HG03354 (cell line): ENCODE data around the gene RASGRF2.

Experiments
- ATAC-seq: cut with Tn5 transposase; IDR thresholded peaks from one replicate; pipeline ENCODE4 v1.9.1; 2021; ENCODE audit warnings: mild to moderate bottlenecking; ENCODE audit not compliant: unreplicated experiment, poor library complexity, severe bottlenecking

RASGRF2 gene

GRCh38 chr5:80978772-80979317, 18.7 kb downstream of the RASGRF2 start:
- ATAC-seq: no peak

- no peak for ATAC-seq
Measured at GRCh38 chr5:80982093-80982492, 21.9 kb downstream of the RASGRF2 start.

- no peak for ATAC-seq
Measured at GRCh38 chr5:80985600-80986228, 25.6 kb downstream of the RASGRF2 start.

GRCh38 chr5:80986382-80986781, 26.2 kb downstream of the RASGRF2 start:
- no peak for ATAC-seq

- no peak for ATAC-seq
Measured at GRCh38 chr5:80987078-80987766, 27.1 kb downstream of the RASGRF2 start.

- no peak for ATAC-seq
Measured at GRCh38 chr5:80988419-80988935, 28.3 kb downstream of the RASGRF2 start.

GRCh38 chr5:80989883-80990282, 29.7 kb downstream of the RASGRF2 start:
- ATAC-seq: no peak

GRCh38 chr5:80990527-80990926, 30.4 kb downstream of the RASGRF2 start:
- ATAC-seq: no peak

- ATAC-seq: no peak
Measured at GRCh38 chr5:80990971-80991370, 30.8 kb downstream of the RASGRF2 start.

- ATAC-seq: no peak
Measured at GRCh38 chr5:80995908-80996307, 35.7 kb downstream of the RASGRF2 start.

GRCh38 chr5:80998590-80998979, 38.4 kb downstream of the RASGRF2 start:
- no peak for ATAC-seq

- ATAC-seq: no peak
Measured at GRCh38 chr5:81003811-81004386, 43.7 kb downstream of the RASGRF2 start.

- ATAC-seq: no peak
Measured at GRCh38 chr5:81005708-81006107, 45.5 kb downstream of the RASGRF2 start.

- ATAC-seq: no peak
Measured at GRCh38 chr5:81006231-81006630, 46.1 kb downstream of the RASGRF2 start.

GRCh38 chr5:81006947-81007636, 46.9 kb downstream of the RASGRF2 start:
- no peak for ATAC-seq

- ATAC-seq: no peak
Measured at GRCh38 chr5:81007637-81008027, 47.5 kb downstream of the RASGRF2 start.

GRCh38 chr5:81010336-81011169, 50.4 kb downstream of the RASGRF2 start:
- ATAC-seq: no peak

GRCh38 chr5:81014348-81014747, 54.2 kb downstream of the RASGRF2 start:
- no peak for ATAC-seq

GRCh38 chr5:81016116-81016515, 56.0 kb downstream of the RASGRF2 start:
- no peak for ATAC-seq
